Skeletal muscle satellite cell (primary cell): ENCODE data around the gene NUCKS1.

ENCODE experiments used
- H3K27me3 ChIP-seq: 2 replicates; pipeline ENCODE4 v1.7.0; 2013; ENCODE audit warnings: low read length; ENCODE audit not compliant: control insufficient read depth, insufficient read depth
- H3K36me3 ChIP-seq: 2 replicates; pipeline ENCODE4 v1.7.0; 2013; ENCODE audit warnings: mild to moderate bottlenecking, control low read depth, low read length; ENCODE audit not compliant: insufficient read depth
- H3K4me1 ChIP-seq: 2 replicates; pipeline ENCODE4 v1.7.0; 2013; ENCODE audit warnings: low read length; ENCODE audit not compliant: control insufficient read depth, insufficient read depth
- H3K4me2 ChIP-seq: 2 replicates; pipeline ENCODE4 v1.7.0; 2013; ENCODE audit warnings: mild to moderate bottlenecking, low read length
- H3K4me3 ChIP-seq: 2 replicates; pipeline ENCODE4 v1.7.0; 2013; ENCODE audit warnings: low read length
- H3K9ac ChIP-seq: 2 replicates; pipeline ENCODE4 v1.7.0; 2013; ENCODE audit warnings: mild to moderate bottlenecking, low read depth, low read length, moderate library complexity
- H3K9me3 ChIP-seq: replicated peaks from 2 replicates; pipeline ENCODE4 v1.7.0; 2013; ENCODE audit warnings: mild to moderate bottlenecking, control low read depth, low read length

The NUCKS1 gene

DNA sequence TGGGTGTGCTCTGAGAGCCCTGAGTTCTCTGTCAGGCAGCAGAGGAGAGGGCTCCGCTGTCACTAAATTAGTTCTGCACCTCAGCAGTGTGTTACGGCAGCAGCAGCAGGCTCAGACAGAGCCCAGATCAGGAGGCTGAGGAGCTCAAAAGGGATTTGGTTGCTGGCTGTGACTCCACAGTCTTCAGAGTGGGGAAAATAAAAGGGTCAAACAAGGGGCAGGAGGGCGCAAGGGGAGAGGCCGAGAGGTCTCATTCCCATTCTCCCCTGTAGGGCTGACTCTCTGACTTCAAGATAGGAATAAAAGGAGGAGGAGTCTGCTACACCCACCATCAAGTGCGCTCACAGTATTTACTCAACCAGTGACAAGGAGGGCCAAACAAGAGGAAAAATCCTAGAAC, 60.5 kb downstream of the NUCKS1 start:
- no peak overlapping the region for H3K4me3 ChIP-seq
- no peaks in the 10 kb centered on the region for H3K4me1 ChIP-seq
- no peaks in the 10 kb centered on the region for H3K36me3 ChIP-seq
- H3K4me2 ChIP-seq = no peak overlapping the region
- peaks cover 18% of the 10 kb centered on the region for H3K27me3 ChIP-seq
- no peaks in the 10 kb centered on the region for H3K9me3 ChIP-seq
- no peak overlapping the region for H3K9ac ChIP-seq

DNA sequence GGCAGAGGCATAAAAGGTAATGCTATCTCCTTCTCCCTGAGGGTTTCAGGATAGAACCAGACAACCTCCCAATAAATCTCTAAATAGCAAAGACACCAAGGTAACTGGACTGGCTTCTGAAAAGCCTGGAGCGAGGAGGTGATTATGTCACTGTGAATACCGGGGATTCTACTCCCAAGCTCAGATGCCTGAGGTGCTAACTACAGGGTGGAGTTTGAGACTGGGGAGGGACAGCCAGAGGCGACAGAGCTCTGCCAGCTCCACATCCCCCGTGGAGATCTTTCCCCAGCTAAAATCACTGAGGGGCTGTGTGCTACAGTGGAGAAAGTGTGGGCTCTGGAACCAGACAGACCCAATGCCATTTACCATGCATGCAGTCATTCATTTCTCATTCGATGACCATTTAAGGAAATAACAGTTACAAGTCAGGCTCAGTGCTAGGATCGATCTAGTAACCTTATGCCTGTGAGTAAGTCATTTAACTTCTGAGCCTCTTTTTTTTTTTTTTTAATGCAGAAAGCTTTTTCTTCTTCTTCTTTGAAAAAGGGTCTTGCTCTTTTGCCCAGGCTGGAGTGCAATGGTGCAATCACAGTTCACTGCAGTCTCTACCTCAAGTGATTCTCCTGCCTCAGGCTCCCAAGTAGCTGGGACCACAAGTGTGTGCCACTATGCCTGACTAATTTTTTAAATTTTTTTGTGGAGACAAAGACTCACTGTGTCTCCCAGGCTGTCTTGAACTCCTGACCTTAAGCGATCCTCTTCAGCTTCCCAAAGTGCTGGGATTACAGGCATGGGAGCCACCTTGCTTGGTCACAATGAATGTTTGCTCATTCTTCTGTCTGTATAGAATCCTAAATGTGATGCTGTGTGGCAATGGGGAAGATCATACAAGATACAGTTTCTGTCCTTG, 61.6 kb downstream of the NUCKS1 start:
- Histone ChIP-seq H3K9me3 (no peaks in the 10 kb centered on the region), H3K4me3 (no peak overlapping the region), H3K4me1 (no peaks in the 10 kb centered on the region), H3K27me3 (peaks cover 18% of the 10 kb centered on the region), H3K4me2 (no peak overlapping the region), H3K36me3 (no peaks in the 10 kb centered on the region), H3K9ac (no peak overlapping the region)

DNA sequence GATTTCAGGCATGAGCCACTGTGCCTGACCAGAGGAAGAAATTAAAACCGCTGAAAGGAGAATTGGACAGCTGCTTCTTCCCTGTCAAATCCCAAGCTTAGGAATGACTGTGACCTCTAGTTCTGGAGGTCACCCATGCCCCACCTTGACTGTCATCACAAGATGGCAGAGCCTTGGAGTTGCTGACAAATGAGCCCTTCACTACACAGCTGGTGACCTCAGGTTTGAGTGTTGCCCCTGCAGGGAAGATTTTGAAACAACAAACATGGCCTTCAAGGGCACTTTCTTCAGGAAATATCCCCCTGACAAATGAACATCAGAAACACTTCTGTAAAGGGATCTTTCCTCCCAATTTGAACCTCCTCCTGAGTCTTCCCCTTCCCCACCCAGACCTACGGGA, 62.7 kb downstream of the NUCKS1 start:
- Histone ChIP-seq H3K27me3 (peaks cover 18% of the 10 kb centered on the region), H3K4me3 (no peak overlapping the region), H3K4me2 (no peak overlapping the region), H3K4me1 (no peaks in the 10 kb centered on the region), H3K36me3 (no peaks in the 10 kb centered on the region), H3K9me3 (no peaks in the 10 kb centered on the region), H3K9ac (no peak overlapping the region)

DNA sequence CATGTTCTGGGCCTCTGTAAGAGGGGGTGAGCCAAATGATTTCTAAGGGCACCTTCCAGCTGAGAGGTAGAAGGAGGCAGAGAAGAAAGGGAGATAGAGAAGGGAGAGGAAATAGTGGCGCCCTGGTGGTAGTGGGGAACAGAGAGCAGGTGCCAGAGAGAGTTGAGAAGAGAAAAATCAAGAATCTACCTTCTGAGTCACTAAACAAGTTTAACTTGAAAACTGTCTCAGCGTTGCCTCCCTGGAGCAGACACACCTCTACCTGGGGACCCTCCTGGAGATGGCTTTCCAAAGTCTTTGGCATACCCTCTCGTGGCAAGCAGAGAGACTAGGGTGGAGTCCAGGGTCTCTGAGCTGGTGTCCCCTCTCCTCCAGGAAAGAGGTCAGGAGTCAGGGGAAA, 68.6 kb downstream of the NUCKS1 start:
- H3K27me3 ChIP-seq = peaks cover 10% of the 10 kb centered on the region
- no peak overlapping the region for H3K9ac ChIP-seq
- peaks cover 9% of the 10 kb centered on the region for H3K4me1 ChIP-seq
- no peaks in the 10 kb centered on the region for H3K9me3 ChIP-seq
- no peak overlapping the region for H3K4me3 ChIP-seq
- H3K36me3 ChIP-seq = no peaks in the 10 kb centered on the region
- no peak overlapping the region for H3K4me2 ChIP-seq

DNA sequence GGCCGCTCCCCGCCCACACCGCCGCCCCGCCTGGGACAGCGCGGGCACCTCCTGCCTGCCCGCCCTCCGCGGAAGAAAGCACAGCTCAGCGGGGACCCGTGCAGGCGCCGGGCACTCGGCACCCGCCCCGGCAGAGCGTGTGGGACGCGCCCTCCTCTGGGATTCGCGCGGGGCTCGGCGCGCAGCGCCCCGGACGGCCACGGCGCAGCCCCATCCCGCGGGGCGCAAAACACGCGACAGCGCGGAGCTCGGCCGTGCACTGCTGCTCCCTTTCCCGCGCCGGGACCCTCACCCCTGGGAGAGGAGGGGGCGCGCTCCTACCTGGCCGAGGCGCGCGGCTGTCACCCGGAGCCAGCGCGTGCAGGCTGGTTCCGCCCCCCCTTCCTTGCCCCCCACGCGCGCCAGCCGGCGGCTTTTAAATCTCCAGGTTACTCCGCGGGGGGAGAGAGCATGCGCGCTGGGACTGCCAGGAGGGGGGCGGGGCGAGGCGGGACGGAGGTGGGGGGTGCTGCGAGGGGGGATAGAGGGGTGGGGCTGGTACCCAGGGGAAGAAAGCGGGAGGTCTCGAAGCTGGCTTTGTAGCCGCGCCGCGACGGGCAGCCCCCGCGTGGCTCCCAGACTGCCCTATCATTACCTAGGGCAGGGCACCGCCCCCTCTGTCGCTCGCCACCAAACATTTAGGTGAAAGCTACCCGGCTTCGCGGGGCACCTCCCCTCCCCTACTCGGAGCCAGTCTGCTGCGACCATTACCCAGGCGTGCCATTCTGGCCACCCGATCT, 69.7 kb downstream of the NUCKS1 start, which contains the start of gene SLC45A3:
TSS of gene SLC45A3 (minus strand) at position 437 of the 779 bp plus-strand sequence. CDS start 15,853 bp downstream, outside the sequence.
- Histone ChIP-seq H3K4me3 (peak within 1 kb of the TSS; percentile 90), H3K4me2 (peak within 1 kb of the TSS; percentile 100), H3K9me3 (no peaks in the 10 kb centered on the region), H3K9ac (peak within 1 kb of the TSS; percentile 81), H3K4me1 (peaks cover 9% of the 10 kb centered on the region), H3K27me3 (peaks cover 10% of the 10 kb centered on the region), H3K36me3 (no peaks in the 10 kb centered on the region)

DNA sequence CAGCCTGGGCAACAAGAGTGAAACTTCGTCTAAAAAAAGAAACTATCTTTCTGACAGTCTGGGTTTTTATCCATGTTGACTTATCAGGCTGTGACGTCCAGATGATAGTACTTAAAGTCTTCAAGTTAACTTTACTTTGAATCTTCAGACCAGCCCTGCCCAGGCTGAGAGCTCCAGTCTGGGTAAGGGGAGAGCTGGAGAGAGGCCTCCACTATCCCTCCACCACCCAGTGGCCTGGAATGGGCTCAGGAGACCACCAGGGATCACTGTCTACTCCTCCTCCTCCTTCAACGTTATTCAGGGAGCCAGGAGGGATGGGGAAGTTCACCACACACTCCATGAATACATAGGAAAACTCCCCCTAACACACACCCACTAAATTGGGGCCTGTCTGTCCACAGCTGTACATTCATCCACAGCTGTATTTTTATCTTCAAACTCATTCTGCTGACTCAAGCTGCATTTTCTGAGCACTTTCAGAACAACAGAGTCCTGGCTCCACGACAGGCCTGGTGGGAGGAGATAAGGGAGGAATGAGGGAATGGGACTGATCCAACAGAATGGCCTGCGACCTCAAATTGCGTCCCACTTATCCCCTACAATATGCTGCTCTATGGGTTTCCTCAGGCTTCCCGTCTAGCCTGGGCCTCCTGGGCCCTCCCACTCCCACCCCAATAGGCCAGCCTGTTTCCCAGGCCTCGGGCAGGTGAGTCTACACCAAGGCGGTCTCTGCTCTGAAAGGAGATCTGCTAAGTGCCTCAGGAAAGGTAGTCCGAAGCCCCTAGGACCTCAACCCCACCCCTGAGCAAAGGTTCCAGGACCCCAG, 71.5 kb downstream of the NUCKS1 start:
- Histone ChIP-seq H3K4me3 (no peak overlapping the region), H3K9me3 (no peaks in the 10 kb centered on the region), H3K4me1 (peaks cover 9% of the 10 kb centered on the region), H3K36me3 (no peaks in the 10 kb centered on the region), H3K27me3 (peaks cover 10% of the 10 kb centered on the region), H3K4me2 (peak overlapping the region; percentile 100), H3K9ac (no peak overlapping the region)

DNA sequence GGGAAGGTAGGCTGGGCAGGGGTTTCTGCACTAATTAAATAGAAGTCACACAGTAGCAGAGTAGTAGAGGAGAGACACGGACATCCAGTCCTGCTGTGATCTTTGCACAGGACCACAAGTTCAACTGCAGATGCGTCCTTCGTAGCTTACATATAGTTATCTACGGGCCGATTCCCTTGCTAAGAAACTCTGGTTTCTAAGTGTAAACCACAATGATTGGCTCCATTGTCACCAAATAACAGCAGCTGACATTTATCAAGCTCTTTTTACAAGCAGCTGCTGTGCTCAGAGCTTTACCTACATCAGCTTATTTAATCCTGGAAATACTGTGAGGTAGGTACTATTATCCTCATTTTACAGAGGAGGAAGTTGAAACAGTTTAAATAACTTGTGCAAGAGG, 72.8 kb downstream of the NUCKS1 start:
- H3K9me3 ChIP-seq = no peaks in the 10 kb centered on the region
- H3K9ac ChIP-seq = no peak overlapping the region
- H3K27me3 ChIP-seq = peaks cover 10% of the 10 kb centered on the region
- no peaks in the 10 kb centered on the region for H3K36me3 ChIP-seq
- H3K4me3 ChIP-seq = no peak overlapping the region
- peaks cover 9% of the 10 kb centered on the region for H3K4me1 ChIP-seq
- no peak overlapping the region for H3K4me2 ChIP-seq

DNA sequence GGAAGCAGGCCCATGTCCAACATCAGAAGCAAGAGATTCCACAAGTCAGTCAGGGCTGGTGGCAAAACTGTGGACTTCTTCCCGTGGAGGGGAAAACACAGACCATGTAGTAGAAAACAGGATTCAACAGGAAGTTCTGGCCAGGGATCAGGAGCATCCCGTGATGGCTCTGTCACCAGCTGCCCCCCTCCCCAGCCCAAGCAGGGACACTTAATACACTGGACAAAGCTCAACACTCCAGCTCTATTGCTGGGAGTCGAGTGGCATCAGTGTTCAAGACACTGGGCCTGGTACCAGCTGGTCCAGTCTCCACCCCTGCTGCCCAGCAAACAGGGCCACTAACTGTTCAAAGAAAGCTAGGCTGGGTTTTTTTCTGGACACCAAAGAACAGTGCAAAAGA, 73.4 kb downstream of the NUCKS1 start:
- Histone ChIP-seq H3K9ac (no peak overlapping the region), H3K4me3 (no peak overlapping the region), H3K27me3 (peaks cover 9% of the 10 kb centered on the region), H3K9me3 (no peaks in the 10 kb centered on the region), H3K4me2 (no peak overlapping the region), H3K4me1 (peaks cover 9% of the 10 kb centered on the region), H3K36me3 (no peaks in the 10 kb centered on the region)

DNA sequence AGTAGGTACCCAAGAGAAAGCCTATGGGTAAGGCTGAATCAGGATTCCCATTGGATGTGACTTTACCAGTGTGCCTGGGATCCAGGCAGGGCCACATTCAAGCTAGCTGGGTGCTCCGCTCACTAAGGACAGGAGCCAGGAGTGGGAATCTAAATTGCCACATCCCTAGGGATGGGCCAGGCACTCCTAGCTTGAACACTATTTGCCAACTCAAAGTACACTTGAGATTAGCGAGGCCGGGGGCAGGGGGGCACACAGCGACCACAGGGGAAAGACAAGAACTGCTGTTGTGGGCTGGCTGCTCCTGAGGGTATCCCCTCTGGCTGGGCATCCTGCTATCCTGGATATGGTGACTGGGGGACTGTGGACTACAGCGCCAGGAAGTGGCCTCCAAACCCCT, 74.0 kb downstream of the NUCKS1 start:
- Histone ChIP-seq H3K9ac (no peak overlapping the region), H3K9me3 (no peaks in the 10 kb centered on the region), H3K4me2 (no peak overlapping the region), H3K36me3 (no peaks in the 10 kb centered on the region), H3K4me1 (peaks cover 9% of the 10 kb centered on the region), H3K27me3 (peaks cover 4% of the 10 kb centered on the region), H3K4me3 (no peak overlapping the region)

DNA sequence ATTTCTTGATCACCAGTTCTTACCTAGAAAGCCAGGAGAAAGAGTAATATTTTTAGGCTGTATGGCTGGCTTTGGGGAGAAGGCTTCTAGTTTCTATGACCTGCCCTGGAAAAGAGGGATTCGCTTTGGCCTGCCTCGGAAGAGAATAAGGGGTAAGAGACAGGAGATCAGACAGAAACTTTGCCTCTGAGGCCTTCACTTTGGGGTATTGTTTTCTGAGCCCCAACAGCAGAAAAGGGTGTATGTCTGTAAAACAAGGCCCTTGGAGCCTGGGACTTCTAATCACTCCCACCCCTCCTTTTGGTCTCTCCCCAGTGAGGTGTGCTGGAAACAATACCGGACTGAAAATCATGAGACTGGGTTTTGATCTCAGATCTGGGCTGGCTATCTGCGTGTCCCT, 74.7 kb downstream of the NUCKS1 start:
- Histone ChIP-seq H3K4me3 (no peak overlapping the region), H3K27me3 (no peaks in the 10 kb centered on the region), H3K4me2 (no peak overlapping the region), H3K4me1 (peaks cover 9% of the 10 kb centered on the region), H3K9ac (no peak overlapping the region), H3K9me3 (no peaks in the 10 kb centered on the region), H3K36me3 (no peaks in the 10 kb centered on the region)

DNA sequence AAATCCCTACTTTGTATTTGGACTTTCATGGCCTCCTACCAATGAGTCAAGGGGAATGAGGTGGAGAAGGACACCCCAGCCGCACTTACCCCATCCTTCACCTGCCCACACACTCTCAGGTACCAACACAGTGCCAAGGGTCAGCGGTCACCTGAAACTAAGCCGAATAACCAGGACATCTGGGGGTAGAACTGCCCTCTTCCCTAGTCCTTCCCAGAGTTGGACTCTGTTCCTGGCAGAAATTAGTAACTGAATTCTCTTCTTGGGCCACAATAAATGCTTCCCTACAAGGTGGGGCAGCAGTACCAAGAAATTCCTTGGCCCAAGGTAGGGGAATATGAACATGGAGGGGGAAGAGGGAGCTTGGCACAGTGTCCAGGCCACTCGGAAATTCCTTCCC, 77.0 kb downstream of the NUCKS1 start:
- no peak overlapping the region for H3K4me2 ChIP-seq
- no peak overlapping the region for H3K4me3 ChIP-seq
- H3K9ac ChIP-seq = no peak overlapping the region
- H3K36me3 ChIP-seq = no peaks in the 10 kb centered on the region
- peaks cover 3% of the 10 kb centered on the region for H3K27me3 ChIP-seq
- no peaks in the 10 kb centered on the region for H3K9me3 ChIP-seq
- no peaks in the 10 kb centered on the region for H3K4me1 ChIP-seq
